Fibroblast of lung (primary cell): Measurements from ENCODE around the gene DUSP1.

ENCODE experiments used
- CTCF ChIP-seq, 2 donors: IDR thresholded peaks in 1 of 2; conservative IDR thresholded peaks in 1 of 2; 1 replicate in 1 of 2; 2 replicates in 1 of 2; pipeline ENCODE4 v1.5.1; 2011 to 2012; ENCODE audit warnings: low read length in 2 of 2, control low read depth in 1 of 2, inconsistent platforms in 1 of 2, low read depth in 1 of 2, mild to moderate bottlenecking in 1 of 2
- EZH2 ChIP-seq: IDR thresholded peaks from 2 replicates; pipeline ENCODE4 v1.5.1; 2012; ENCODE audit warnings: low read length, control low read depth, mild to moderate bottlenecking; ENCODE audit errors: missing control alignments

- TF ChIP-seq EZH2 (no peak), CTCF (conservative IDR thresholded peaks at IDR 0.05 in 1 of 2, IDR thresholded peaks at IDR 0.05 in 1 of 2; ENCODE audit: low read depth in 1 of 2, low read length in 2 of 2) (peak; percentile 69 to 72)
These were observed 1.3 kb upstream of the DUSP1 start for GRCh38 chr5:172772112-172772906.
